ENCODE results near the gene FHL3. TPM values are rescaled to one million over a fixed set of nuclear protein-coding genes. Genes with fewer than 3 reads are reported as not detected.

Gene FHL3, protein sequence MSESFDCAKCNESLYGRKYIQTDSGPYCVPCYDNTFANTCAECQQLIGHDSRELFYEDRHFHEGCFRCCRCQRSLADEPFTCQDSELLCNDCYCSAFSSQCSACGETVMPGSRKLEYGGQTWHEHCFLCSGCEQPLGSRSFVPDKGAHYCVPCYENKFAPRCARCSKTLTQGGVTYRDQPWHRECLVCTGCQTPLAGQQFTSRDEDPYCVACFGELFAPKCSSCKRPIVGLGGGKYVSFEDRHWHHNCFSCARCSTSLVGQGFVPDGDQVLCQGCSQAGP
- total RNA-seq = 96.5 TPM

- DNase-seq = peak; percentile 93
These were observed at the start of gene FHL3 for GRCh38 chr1:38005195-38006007. FHL3 (minus strand) TSS chr1:38005514; CDS start chr1:37999412, 6,102 bp downstream.

DNA sequence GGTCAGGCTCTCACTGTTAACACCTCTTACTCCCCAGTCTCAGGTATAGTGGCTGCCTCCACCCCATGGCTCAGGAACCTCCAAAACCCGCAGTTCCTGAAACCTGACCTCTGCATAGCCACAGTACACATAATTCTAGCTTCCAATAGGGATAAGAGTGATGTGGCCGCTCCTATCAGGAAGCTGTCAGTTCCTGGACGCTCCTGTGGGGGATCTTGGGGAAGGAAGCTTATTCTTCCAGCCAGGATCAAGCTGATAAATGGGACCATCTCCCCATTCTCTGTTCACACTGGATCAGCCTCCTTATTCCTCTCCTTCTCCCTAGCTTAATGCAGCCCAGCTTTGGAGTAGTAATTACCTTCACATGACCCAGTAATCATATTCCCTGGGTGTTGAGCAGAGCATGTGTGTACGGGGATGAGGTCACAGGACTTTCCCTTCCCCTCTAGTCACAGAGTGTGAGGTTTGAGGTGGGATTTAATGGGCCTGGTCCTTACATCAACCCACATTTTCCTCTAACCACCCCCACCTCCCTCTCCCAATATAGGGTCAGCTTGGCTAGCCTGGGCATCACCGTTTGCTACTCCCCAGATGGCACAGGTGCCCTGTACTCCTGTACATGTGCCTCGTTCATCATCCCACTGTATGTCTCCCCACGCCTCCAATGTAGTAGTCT, 48.2 kb upstream of the FHL3 start:
- no peak for DNase-seq

DNA sequence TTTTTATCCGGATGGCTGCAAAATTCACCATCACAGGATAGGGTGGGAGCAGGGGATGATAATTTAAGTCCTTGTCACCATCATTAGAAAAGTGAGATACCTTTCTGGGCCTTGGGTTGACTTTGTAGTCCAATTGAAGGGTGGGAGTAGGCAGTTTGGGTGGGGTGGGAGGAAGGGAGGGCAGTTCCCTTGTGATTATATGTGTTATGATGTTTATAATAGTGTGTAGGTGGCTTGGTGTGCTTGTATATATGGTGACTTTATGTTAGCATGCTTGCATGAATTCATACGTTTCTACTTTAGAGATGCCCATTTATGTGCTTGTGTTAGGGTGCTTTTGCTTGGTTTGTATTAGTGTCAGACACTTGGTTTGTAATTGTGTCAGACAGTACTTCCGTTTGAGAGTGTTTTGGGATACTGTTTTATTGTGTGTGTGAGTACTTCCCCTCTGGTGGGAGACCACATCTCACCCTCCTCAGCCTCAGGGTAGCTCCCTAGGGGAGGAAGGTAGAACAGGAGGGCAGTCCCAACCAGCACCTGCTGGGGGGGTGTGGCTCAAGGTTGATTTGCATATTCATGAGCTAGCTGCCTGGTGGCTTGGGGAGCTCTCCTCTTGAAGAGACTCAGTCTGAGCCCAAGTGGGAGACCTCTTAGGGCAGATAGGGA, 47.6 kb upstream of the FHL3 start:
- no peak for DNase-seq

DNA sequence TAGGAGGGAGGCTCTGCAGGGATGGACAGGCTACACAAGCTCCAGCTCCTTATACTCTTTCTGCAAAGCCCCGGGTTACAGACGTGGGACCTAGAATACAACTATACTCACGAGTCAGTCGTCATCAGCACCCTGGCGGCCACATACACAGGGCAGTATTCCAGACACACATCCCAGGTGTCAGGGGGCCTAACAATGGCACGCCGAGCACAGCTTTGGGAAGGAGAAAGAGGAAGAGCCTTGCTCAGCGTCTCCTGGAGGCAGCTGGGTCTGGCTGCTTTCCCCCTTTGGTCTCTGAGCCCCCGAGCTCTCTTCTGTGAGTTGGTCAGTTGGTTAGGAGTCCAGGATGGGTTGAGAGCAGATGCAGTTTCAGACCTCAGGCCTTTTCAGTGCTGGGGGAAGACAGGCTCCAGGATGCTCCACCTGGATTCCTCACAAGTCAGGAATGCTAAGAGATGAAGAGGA, 45.8 kb upstream of the FHL3 start:
- no peak for DNase-seq

DNA sequence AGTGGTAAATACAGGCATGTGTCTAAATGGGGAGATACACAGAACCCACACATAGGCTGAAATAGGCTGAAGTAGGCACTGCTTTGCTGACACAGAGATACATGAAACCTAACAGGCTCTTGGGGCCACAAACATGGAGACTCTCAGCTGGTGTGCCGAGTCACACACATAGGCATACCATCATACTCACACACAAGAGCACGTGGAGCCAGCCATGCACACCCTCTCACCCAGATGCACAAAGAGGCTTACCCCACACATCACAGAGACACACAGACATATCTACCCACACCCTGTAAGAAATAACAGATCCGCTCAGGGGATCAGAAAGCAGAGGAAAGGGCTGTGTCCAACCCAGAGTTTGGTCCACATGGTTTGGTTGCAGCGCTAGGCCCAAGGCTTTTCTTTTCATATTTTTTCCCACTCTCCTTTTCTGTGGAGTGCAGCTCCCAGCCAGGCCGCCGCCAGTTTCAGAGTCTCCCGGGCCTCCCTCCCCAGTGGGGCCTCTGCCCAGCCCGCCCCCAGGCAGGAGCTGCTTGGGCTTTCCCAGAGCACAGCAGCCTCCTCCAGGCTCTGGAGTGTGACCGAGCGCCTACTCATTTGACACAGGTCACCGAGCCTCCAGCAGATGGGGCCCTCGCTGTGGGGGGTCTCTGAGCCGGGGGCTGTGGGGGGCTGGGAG, 45.2 kb upstream of the FHL3 start:
- peak; percentile 8 for DNase-seq

- peak; percentile 46 for DNase-seq
These were observed 42.4 kb upstream of the FHL3 start for GRCh38 chr1:38047603-38048141.

GRCh38 chr1:38046884-38047602, 41.7 kb upstream of the FHL3 start:
- peak; percentile 94 for DNase-seq

GRCh38 chr1:38046333-38046883, 41.1 kb upstream of the FHL3 start, which contains the start of gene POU3F1:
POU3F1 (minus strand) TSS chr1:38046793; CDS start chr1:38046743, 50 bp downstream.
- no peak for DNase-seq

GRCh38 chr1:38045401-38046332, 40.4 kb upstream of the FHL3 start:
- peak; percentile 22 for DNase-seq

GRCh38 chr1:38044221-38045215, 39.2 kb upstream of the FHL3 start:
- peak; percentile 21 for DNase-seq

GRCh38 chr1:38043036-38043747, 37.9 kb upstream of the FHL3 start:
- no peak for DNase-seq

DNA sequence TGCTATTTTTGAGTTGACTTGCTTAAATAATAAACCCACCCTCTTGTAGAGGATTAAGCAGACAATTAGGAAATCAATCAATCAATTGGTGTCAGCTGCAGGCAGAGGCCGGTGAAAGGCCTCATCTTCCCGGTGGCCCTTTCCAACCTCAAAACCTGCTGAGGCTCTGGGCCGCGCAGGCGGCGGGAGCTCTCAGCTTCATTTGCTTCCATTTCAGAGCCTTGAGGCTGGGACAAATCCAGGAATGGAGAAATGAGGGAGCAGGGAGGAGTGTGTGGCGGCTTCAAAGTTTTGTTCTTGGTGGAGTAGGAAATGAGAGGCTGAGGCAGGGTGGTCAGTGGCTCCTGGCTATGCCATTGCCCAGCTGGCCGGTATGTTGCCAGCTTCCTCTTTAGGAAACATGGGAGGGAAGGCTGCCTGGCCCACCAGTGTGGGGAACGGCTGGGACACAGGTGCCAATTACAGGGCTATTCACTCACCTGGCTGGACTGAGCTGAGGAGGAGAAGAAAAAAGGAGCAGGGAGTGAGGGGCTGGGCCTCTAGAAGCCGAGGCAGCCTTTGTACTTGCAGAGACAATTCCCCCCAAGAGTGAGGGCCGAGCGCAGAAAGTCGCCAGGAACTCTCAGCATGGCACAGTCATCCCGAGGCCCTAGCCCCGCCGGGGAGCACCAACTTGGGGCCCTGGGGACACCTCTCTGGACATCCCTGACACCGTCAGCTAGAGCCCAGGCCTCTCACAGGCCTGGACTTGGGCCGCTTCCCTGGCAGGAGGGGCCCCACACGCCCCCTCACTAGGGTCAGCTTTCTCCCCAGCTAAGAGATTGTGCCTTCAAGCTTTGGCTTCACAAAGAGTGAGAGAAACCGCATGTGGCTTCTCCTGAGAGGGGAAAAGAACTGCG, 36.9 kb upstream of the FHL3 start:
- no peak for DNase-seq

DNA sequence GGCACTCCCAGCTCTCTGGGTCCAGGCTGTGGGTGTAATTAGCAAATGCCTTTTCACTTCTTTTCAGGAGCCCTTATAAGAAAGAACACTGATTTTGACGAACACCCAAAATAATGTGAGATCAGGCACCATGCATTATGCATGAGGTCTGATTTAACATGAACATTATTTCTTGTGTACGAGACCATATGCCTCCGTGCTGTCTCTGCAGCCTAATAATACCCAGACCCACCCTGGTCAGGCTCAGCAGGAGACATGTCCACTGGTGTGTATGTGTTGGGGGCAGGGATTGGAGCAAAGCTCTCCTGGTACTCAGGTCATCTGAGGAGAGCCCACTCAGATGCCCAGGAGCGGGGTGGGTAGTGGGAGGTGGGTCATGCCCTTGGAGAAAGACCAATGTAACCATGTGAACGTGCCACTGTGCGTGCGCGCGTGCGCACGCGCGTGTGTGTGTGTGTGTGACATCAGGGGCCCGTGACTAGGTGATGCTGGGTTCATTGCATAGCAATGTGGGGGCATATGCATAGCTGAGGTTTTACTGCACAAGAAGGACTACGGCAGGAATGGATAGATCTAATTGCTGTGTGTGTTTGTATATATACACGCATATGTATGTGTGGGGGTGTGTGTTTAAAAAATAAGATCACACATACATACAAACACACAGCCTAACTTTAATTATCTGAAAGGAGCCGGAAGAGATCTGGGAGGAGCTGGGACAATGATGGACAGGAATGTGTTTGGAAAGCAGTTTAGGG, 34.2 kb upstream of the FHL3 start:
- DNase-seq = no peak

DNA sequence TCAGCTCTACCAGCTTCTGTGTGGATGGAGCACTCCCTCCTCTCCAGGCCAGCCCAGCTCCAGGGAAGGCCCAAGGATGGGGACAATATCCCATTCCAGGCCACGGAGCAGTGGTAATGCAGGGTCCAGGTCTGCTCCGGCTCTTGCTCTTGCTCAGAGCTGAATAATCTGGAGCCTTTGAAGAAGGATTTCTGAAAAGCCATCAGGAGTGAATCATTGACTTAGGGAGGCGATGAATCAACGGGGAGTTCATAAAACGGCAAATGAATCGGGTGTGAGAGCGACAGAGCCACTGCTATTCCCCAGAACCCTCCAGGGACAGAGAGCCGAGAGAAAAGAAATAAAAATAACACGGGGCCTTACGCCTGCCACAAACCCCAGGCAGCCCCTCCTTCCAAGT, 33.5 kb upstream of the FHL3 start:
- DNase-seq = no peak

- no peak for DNase-seq
These were observed 32.1 kb upstream of the FHL3 start for GRCh38 chr1:38037221-38037939.
